ENCODE measurements around the gene UCKL1.
"Not testable (repeated sequence)": the region's sequence is repeated elsewhere in the genome, so short reads cannot be mapped to it uniquely, and the experiment has no call there.

- TF ChIP-seq POLR2A (IDR thresholded peaks at IDR 0.05; ENCODE audit: extremely low read depth, insufficient read length); CTCF (IDR thresholded peaks at IDR 0.05; ENCODE audit: low read depth, low read length); MYC (IDR thresholded peaks at IDR 0.05; ENCODE audit: low read depth, low read length): not testable (repeated sequence)
Observed at GRCh38 chr20:63976511-63976910, 20.3 kb upstream of the UCKL1 start.

All from NB4 (cell line).